Breast epithelium (tissue), 4 donors: ENCODE measurements around the gene KRT40. TPM values are rescaled to one million over a fixed set of nuclear protein-coding genes. Genes with fewer than 3 reads are reported as not detected.
"Not testable (repeated sequence)": the region's sequence is repeated elsewhere in the genome, so short reads cannot be mapped to it uniquely, and the experiment has no call there.

Experiments
- DNase-seq, 2 donors: peaks; one replicate each; pipeline ENCODE4 v3.0.0-alpha.2; 2019; ENCODE audit warnings: low spot score in 2 of 2
- H3K27ac ChIP-seq, 2 donors: fragments of 200-600 bp; sonication (generic) in 1 of 2; one replicate each; pipeline ENCODE4 v1.5.1; 2016 to 2019; ENCODE audit warnings: mild to moderate bottlenecking in 1 of 2
- H3K27me3 ChIP-seq, 2 donors: fragments of 200-600 bp; sonication (generic) in 1 of 2; one replicate each; pipeline versions ENCODE4 v1.5.1 to v1.6.0; 2017 to 2019; ENCODE audit warnings: control low read depth in 1 of 2, mild to moderate bottlenecking in 1 of 2
- H3K36me3 ChIP-seq: fragments of 200-600 bp; one replicate; pipeline ENCODE4 v1.5.1; 2019
- H3K4me1 ChIP-seq, 2 donors: fragments of 200-600 bp; sonication (generic); one replicate each; pipeline ENCODE4 v1.5.1; 2016 to 2019; ENCODE audit warnings: control low read depth in 1 of 2
- H3K4me3 ChIP-seq, 3 donors: fragments of 200-600 bp; sonication (generic); 1 replicate in 2 of 3; 2 replicates in 1 of 3; pipeline ENCODE4 v1.5.1; 2016 to 2019; ENCODE audit warnings: mild to moderate bottlenecking in 3 of 3, moderate library complexity in 2 of 3
- H3K9me3 ChIP-seq, 2 donors: fragments of 200-600 bp; sonication (generic) in 1 of 2; one replicate each; pipeline ENCODE4 v1.5.1; 2016 to 2019; ENCODE audit warnings: control low read depth in 1 of 2
- POLR2A ChIP-seq: fragments of 450-650 bp; IDR thresholded peaks from one replicate; pipeline ENCODE4 v1.6.1; 2016; ENCODE audit warnings: antibody characterized with exemption, mild to moderate bottlenecking, moderate library complexity
- POLR2AphosphoS5 ChIP-seq, 3 donors: sonication (generic); formaldehyde crosslinking; IDR thresholded peaks; one replicate each; pipeline ENCODE4 v1.6.1; 2017; ENCODE audit warnings: antibody characterized with exemption in 3 of 3
- intact Hi-C: fragments of 100-400 bp; cut with DNase I; formaldehyde crosslinking; loops from one replicate; pipeline ENCODE4 v1.15.1; 2023; ENCODE audit warnings: low total_unique reads
- total RNA-seq, 3 donors: library from RNA; depleted of rRNA; stranded (reverse); fragments of >200 nt; gene quantifications; one replicate each; pipeline ENCODE4 v1.1.0, GENCODE V29; 2016
- TF ChIP-seq, protein P1 (sequence below), 3 donors: fragments of 450-650 bp; IDR thresholded peaks; one replicate each; pipeline ENCODE4 v1.5.1; 2016 to 2017; ENCODE audit warnings: antibody characterized with exemption in 3 of 3, mild to moderate bottlenecking in 3 of 3, moderate library complexity in 3 of 3

KRT40 gene
- total RNA-seq, 3 donors from 2014 or later, result 0.29 TPM; not detected in 2

- Histone ChIP-seq H3K4me1 (no peaks in the 10 kb centered on the region), H3K36me3 (no peaks in the 10 kb centered on the region), H3K4me3 (no peak within 1 kb of the TSS), H3K27me3 (no peaks in the 10 kb centered on the region), H3K9me3 (no peaks in the 10 kb centered on the region), H3K27ac (no peak within 1 kb of the TSS)
- DNase-seq, result no peak
- no peak for TF ChIP-seq POLR2A
- TF ChIP-seq, protein P1, sequence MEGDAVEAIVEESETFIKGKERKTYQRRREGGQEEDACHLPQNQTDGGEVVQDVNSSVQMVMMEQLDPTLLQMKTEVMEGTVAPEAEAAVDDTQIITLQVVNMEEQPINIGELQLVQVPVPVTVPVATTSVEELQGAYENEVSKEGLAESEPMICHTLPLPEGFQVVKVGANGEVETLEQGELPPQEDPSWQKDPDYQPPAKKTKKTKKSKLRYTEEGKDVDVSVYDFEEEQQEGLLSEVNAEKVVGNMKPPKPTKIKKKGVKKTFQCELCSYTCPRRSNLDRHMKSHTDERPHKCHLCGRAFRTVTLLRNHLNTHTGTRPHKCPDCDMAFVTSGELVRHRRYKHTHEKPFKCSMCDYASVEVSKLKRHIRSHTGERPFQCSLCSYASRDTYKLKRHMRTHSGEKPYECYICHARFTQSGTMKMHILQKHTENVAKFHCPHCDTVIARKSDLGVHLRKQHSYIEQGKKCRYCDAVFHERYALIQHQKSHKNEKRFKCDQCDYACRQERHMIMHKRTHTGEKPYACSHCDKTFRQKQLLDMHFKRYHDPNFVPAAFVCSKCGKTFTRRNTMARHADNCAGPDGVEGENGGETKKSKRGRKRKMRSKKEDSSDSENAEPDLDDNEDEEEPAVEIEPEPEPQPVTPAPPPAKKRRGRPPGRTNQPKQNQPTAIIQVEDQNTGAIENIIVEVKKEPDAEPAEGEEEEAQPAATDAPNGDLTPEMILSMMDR (IDR thresholded peaks at IDR 0.05), result no peak
- TF ChIP-seq POLR2AphosphoS5 (IDR thresholded peaks at IDR 0.05), result no peak
- intact Hi-C loops, result no loop called here
These were observed 24.7 kb upstream of the KRT40 start, which contains the start of gene KRTAP3-1 for GRCh38 chr17:41008811-41009210. Gene KRTAP3-1, minus strand, starts transcription at chr17:41009128. Its CDS starts 54 bp downstream, at chr17:41009074.

GRCh38 chr17:41004397-41004796 is 20.3 kb upstream of the KRT40 start:
- no peaks in the 10 kb centered on the region for H3K27me3 ChIP-seq
- no peaks in the 10 kb centered on the region for H3K36me3 ChIP-seq
- intact Hi-C loops, result no loop called here
- no peaks in the 10 kb centered on the region for H3K9me3 ChIP-seq
- H3K4me1 ChIP-seq, result no peaks in the 10 kb centered on the region
- no peak for TF ChIP-seq POLR2AphosphoS5 (IDR thresholded peaks at IDR 0.05)
- TF ChIP-seq, protein P1 (IDR thresholded peaks at IDR 0.05), result no peak
- no peak for TF ChIP-seq POLR2A
- DNase-seq, result no peak
- no peak overlapping the region for H3K27ac ChIP-seq
- no peak overlapping the region for H3K4me3 ChIP-seq

GRCh38 chr17:41003926-41004325 is 19.8 kb upstream of the KRT40 start:
- intact Hi-C loops, result no loop called here

GRCh38 chr17:41002814-41003213 is 18.7 kb upstream of the KRT40 start:
- H3K4me3 ChIP-seq, result no peak overlapping the region
- TF ChIP-seq POLR2A (no peak), POLR2AphosphoS5 (IDR thresholded peaks at IDR 0.05) (no peak)
- TF ChIP-seq, protein P1 (IDR thresholded peaks at IDR 0.05), result no peak
- H3K9me3 ChIP-seq, result no peaks in the 10 kb centered on the region
- H3K4me1 ChIP-seq, result no peaks in the 10 kb centered on the region
- no peak overlapping the region for H3K27ac ChIP-seq
- DNase-seq, result no peak
- no peaks in the 10 kb centered on the region for H3K36me3 ChIP-seq
- H3K27me3 ChIP-seq, result no peaks in the 10 kb centered on the region
- intact Hi-C loops, result no loop called here

More at GRCh38 chr17:41003926-41004325, 19.8 kb upstream of the KRT40 start:
- no peak overlapping the region for H3K27ac ChIP-seq
- no peaks in the 10 kb centered on the region for H3K36me3 ChIP-seq
- H3K9me3 ChIP-seq, result no peaks in the 10 kb centered on the region
- no peak overlapping the region for H3K4me3 ChIP-seq
- TF ChIP-seq POLR2A (no peak), POLR2AphosphoS5 (IDR thresholded peaks at IDR 0.05) (no peak)
- TF ChIP-seq, protein P1 (IDR thresholded peaks at IDR 0.05), result no peak
- no peaks in the 10 kb centered on the region for H3K4me1 ChIP-seq
- no peaks in the 10 kb centered on the region for H3K27me3 ChIP-seq
- DNase-seq, result no peak

- H3K36me3 ChIP-seq, result no peaks in the 10 kb centered on the region
- H3K4me3 ChIP-seq, result no peak overlapping the region
- intact Hi-C loops, result no loop called here
- H3K27me3 ChIP-seq, result no peaks in the 10 kb centered on the region
- no peaks in the 10 kb centered on the region for H3K4me1 ChIP-seq
- H3K27ac ChIP-seq, result no peak overlapping the region
- no peak for TF ChIP-seq POLR2A
- TF ChIP-seq POLR2AphosphoS5 (IDR thresholded peaks at IDR 0.05), result no peak
- TF ChIP-seq, protein P1 (IDR thresholded peaks at IDR 0.05), result no peak
- no peaks in the 10 kb centered on the region for H3K9me3 ChIP-seq
- DNase-seq, result no peak
These were observed 17.7 kb upstream of the KRT40 start for GRCh38 chr17:41001795-41002194.

DNA sequence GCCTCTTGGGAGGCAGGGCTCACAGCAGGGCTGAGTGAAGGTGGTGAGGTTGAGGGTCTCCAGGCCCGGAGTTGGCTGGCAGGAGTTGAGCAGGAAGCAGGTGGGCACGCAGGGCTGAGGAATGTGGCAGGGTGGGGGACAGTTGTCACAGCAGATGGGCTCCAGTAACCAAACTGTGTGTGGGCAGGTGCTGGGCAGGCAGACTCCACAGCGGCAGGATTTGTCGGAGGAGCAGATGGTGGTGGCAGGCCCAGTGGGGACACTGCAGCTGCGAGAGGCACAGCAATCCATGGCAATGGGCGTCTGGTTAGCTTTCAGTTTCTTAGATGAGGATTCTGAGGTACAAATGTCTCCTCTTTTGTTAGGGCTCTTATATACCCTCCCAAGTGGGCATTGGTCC is 15.4 kb upstream of the KRT40 start, which contains the start of gene KRTAP3-2:
TSS of gene KRTAP3-2 (minus strand) at position 344 of the 400 bp plus-strand sequence. CDS start at position 291, 53 bp downstream.
- H3K27ac ChIP-seq, H3K36me3 ChIP-seq, H3K9me3 ChIP-seq, DNase-seq, H3K4me1 ChIP-seq, H3K27me3 ChIP-seq, H3K4me3 ChIP-seq: not testable (repeated sequence)
- intact Hi-C loops, result loop anchor here (5.0 kb wide), 1 partner anchor 632 kb away; no protein-coding TSS in a partner anchor
